Measurements from ENCODE around the gene VMAC.
"Not testable (repeated sequence)": the region's sequence is repeated elsewhere in the genome, so short reads cannot be mapped to it uniquely, and the experiment has no call there.

VMAC gene, protein sequence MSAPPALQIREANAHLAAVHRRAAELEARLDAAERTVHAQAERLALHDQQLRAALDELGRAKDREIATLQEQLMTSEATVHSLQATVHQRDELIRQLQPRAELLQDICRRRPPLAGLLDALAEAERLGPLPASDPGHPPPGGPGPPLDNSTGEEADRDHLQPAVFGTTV

DNA sequence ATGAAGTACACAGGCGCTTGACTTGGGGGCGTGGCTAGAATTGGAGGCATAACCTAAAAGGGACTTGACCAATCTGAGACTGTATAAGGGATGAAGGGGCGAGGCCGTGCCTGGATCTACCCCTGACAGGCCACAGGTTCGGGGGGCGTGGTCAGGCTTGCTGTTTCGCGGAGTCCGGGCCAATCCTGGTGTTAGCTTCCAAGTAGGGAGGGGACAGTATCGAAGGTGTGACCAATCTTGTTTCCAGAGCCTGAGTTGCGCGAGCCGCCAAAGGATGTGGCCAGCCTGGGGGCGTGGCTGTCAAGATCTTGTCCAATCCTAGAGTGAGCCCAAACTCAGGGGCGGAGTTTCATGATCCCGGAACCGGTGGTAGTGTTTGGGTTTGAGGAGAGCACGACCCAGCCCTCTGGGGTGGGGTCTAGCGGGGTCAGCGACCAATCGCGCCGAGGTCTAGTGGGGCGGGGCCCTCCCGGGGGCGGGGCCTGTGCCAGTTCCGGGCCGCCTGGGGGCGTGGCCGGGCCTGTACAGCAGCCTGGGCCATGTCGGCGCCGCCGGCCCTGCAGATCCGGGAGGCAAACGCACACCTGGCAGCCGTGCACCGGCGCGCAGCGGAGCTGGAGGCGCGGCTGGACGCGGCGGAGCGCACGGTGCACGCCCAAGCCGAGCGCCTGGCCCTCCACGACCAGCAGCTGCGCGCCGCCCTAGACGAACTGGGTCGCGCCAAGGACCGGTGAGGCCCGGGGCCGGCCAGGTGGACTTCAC, at the start of gene VMAC:
TSS of gene VMAC (plus strand) at position 521 of the 762 bp plus-strand sequence. CDS start at position 540, 19 bp downstream.
- peak; percentile 100 for DNase-seq

- DNase-seq: not testable (repeated sequence)
Measured at GRCh38 chr19:5855151-5855550, 49.5 kb upstream of the VMAC start.

DNA sequence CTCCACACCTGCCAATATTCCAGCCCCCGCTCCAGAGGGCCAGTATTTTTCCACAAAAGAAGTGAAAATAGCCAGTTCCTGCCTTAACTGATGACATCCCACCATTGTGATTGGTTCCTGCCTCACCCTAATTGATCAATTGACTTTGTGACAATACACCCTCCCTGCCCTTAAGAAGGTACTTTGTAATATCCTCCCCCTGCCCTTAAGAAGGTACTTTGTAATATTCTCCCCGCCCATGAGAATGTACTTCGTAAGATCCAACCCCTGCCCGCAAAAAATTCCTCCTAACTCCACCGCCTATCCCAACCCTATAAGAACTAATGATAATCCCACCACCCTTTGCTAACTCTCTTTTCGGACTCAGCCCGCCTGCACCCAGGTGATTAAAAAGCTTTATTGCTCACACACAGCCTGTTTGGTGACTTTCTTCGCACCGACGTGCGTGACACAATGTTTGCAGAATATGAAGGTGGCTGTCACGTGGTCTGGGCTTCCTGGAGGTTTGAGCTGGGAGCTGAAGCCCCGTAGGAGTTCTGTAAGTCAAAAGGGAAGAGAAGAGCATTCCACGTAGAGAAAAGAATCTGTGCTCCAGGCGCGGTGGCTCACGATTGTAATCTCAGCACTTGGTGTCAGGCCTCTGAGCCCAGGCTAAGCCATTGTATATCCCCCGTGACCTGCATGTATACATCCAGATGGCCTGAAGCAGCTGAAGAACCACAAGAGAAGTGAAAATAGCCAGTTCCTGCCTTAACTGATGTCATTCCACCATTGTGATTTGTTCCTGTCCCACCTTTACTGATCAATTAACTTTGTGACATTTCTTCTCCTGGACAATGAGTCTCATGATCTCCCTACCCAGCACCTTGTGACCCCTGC, 47.2 kb upstream of the VMAC start:
- DNase-seq: no peak

DNA sequence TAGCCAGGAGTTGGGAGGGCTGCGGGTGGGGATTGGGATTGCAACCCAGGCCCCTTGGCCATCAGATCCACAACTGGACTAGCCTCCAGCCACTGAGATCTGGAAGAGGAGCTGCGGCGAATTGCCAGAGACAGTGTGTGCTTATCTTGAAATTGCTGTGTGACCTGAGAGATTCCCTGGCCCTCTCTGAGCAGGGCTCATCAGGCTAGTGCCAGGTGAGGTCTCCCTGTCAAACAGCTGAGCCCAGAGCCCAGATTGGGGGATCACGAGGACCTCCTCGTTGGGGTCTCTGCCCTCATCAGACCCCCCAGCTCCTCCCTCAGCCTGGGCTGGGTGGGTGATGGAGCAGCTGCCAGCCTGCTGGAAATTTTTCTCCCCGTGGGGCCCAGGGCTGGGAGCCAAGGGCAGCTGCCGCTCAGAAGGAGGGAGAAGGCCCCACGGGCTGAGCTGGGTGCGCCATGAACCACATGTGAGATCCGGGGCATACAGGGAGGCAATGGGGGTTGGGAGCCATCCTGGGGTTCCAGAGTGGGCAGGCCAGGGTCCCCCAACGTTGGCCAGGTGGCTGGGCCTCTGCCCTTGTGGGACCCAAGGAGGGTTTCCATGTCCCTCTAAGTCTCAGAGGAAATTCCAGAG, 41.5 kb upstream of the VMAC start:
- no peak for DNase-seq

GRCh38 chr19:5864013-5864720, 40.5 kb upstream of the VMAC start:
- DNase-seq: no peak

GRCh38 chr19:5864725-5865486, 39.8 kb upstream of the VMAC start:
- DNase-seq: no peak

DNA sequence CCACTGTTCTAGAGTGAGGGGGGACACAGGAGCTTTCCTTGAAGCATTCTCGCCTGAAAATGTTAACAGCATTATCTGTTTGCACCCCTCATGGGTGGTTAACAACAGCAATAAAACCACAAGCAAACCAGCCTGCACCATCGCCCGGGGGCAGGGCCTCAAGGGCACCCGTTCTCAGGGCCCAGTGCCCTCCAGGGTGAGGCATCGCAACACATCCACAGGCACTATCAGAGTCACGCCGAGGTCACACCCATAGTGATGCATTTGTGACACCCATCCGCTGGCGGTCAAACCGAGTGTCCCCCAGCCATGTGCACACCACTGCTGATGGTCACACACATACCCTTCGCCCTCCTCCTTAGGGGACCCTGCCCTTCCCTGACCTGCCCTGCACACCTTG, 38.9 kb upstream of the VMAC start:
- DNase-seq: no peak

DNA sequence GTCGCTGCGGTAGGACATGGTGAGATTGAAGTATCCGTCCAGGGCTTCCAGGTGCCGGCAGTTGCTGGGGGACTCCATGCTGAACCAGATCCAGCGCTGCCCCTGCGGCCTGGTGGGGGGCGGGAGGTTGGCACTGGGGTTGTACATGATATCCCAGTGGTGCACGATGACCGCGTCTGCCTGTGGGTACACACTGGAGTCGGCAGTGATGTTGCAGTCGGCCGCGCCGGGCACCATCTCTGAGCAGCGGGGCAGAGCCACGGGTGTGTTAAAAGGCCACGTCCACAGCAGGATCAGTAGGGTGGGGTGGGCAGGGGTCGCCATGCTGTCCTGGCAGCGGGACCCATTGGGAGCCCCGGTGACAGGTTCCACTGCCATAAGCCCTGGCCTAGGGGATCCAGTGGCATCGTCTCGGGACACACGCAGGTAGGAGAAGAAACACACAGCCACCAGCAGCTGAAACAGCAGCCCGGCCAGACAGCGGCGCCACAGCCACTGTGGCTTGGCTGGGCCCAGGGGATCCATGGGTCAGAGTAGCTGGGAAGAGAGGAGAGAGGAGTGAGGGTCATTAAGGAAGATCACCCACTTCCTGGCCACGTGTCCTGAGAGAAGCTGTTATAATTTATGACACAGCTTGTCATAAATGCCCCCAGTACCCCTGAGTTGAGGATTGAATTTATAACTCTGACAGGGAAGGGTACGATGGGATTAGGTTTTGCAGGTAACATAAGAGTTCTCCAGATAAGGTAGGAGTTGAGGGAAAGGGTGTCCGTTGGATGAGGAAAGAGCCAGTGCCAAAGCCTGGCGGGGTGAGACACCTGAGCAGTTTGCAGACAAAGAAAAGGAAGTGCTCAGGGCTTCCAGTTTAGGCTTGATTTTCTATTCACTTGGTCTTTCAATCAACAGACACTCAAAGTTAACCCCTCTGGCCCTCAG, 37.2 kb upstream of the VMAC start:
- DNase-seq: no peak

GRCh38 chr19:5870986-5871394, 33.7 kb upstream of the VMAC start:
- DNase-seq: no peak

GRCh38 chr19:5873617-5874199, 31.0 kb upstream of the VMAC start:
- no peak for DNase-seq

- not testable (repeated sequence) for DNase-seq
Measured at GRCh38 chr19:5874496-5874895, 30.2 kb upstream of the VMAC start.

- DNase-seq: no peak
Measured at GRCh38 chr19:5877427-5877826, 27.2 kb upstream of the VMAC start.

DNA sequence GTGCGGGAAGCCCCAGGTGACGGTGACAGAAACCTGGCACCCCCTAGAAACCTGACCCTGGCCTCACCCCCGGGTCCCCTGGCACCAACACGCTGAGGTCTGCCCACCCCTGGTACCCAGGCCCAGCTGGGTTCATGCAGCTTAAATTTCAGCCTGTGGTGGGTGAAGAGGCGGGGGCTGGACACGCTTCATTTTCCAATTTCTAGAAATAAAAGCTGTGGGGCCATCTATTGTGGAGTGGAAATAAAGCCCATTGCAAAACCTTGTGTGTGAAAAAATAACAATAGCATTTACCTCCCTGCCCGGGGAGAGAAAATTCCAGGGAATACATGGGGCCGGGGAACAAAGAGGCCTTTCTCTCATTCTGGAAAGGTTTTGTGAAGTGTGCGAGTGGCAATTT, 26.8 kb upstream of the VMAC start:
- DNase-seq: no peak

DNA sequence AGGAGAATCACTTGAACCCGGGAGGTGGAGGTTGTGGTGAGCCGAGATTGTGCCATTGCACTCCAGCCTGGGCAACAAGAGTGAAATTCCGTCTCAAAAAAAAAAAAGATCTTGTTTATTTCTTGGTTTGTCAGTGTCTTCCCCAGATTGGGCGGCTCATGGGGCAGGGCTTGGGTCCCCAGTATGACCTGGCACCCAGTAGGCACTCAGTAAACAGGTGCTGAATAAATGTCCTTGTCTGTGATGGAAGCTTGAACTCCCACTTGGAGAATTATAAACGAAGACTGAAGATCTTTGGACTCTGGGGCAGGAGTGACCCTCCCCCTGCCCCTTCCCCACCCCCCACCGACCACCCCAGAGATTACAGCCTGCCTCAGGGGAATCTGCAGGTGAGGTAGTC, 24.5 kb upstream of the VMAC start:
- DNase-seq: no peak

GRCh38 chr19:5880604-5881078, 24.0 kb upstream of the VMAC start:
- DNase-seq: no peak

- DNase-seq: no peak
Measured at GRCh38 chr19:5881543-5882299, 23.0 kb upstream of the VMAC start.

DNA sequence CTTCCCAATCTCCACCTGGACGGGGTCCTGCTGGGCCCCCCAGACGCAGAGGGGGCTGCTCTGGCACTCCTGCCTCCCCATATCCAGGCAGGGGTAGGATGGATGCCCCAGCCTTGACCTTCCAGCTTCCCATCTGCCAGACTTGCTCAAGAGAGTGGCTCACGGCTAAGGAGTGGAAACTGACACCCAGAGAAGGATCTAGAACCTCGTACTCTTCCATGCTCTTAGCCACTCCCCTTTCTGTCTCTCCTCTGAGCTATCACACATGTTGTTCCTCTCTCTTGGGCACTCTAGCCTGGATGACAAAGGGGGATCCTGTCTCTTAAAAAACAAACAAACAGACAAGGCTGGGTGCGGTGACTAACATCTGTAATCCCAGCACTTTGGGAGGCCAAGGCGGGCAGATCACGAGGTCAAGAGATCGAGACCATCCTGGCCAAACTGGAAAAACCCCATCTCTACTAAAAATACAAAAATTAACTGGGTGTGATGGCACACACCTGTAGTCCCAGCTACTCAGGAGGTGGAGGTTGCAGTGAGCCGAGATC, 22.2 kb upstream of the VMAC start:
- no peak for DNase-seq

DNA sequence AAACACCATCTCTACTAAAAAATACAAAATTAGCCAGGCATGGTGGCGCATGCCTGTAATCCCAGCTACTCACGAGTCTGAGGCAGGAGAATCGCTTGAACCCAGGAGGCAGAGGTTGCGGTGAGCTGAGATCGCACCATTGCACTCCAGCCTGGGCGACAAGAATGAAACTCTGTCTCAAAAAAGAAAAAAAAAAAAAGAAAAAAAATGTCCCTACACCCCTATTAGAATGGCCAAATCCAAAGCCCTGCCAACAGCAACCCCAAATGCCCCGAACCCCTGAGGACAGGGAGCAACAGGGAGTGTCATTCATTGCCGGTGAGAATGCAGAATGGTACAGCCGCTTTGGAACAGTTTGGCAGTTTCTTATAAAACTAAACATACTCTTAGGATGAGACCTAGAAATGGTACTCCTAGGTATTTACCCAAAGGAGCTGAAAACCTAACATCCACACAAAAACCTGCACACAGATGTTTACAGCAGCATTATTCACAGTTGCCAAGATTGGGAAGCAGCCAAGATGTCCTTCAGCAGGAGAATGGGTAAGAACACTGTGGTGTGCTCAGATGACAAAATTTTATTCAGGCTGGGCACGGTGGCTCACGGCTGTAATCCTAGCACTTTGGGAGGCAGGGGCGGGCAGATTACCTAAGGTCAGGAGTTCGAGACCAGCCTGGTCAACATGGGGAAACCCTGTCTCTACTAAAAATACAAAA, 21.4 kb upstream of the VMAC start:
- not testable (repeated sequence) for DNase-seq
